Measurements from ENCODE around the gene CRKL. TPM values are rescaled to one million over a fixed set of nuclear protein-coding genes. Genes with fewer than 3 reads are reported as not detected.
"Not testable (repeated sequence)": the region's sequence is repeated elsewhere in the genome, so short reads cannot be mapped to it uniquely, and the experiment has no call there.

Gene CRKL
- total RNA-seq, 1 donor from 2014 or later, result 78.2 TPM

DNA sequence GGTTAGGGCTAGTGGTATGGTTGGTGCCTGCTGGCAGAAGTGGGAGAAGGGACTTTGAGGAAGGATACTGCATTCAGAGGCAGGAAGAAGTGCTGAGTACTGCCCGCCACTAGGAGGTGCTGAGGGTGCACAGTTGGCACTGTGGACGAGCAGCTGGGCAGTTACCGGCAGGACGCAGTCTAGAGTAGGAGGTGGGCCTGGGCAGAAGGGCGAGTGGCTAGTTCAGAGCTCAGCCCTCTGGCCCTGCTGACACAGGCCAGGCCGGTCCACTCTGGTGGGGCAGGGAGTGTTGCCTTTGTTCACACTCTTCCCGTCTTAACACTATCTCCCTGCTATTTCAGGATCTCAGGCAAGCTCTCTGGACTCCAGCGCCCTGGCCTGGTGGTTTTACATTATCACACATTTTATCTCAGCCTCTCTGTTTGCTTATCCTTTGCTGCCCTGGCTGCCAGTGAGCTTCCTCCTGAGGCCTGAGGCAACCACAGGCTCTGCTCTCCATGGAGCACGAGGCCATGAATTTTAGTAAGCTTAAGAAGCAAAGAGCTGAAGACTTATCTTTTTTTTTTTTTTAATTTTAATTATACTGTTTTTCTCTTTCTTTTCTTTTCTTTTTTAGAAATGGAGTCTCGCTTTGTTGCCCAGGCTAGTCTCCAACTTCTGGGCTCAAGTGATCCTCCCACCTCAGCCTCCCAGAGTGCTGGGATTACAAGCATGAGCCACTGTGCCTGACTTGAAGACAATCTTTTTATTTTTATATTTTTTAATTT, 31.5 kb upstream of the CRKL start:
- Mint-ChIP-seq H3K27ac (no peak overlapping the region), H3K4me1 (ENCODE audit: low read depth) (no peaks in the 10 kb centered on the region), H3K4me3 (no peak overlapping the region), H3K27me3 (ENCODE audit: insufficient read depth) (no peaks in the 10 kb centered on the region), H3K36me3 (ENCODE audit: low read depth) (peaks cover 31% of the 10 kb centered on the region), H3K9me3 (no peaks in the 10 kb centered on the region)
- peak; percentile 12 for DNase-seq (ENCODE audit: low spot score)
- intact Hi-C loops (cut with micrococcal nuclease), result no loop called here

DNA sequence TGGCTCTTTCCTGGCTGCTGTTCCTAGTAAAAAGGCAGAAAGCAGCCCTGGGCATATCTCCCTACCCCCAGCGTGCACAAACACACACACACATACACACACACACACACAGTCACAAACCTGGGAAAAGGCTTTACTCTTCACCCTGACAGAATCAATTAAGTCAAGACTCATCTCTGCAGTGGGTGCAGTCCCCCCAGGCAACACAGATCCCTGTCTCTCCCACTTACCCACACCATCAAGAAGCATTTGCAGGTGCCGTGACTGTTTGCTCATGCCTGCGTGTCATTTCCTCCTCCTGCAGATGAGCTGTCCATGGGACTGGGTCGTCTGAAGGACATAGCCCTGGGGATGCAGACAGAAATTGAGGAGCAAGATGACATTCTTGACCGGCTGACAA, 29.8 kb upstream of the CRKL start:
- H3K4me1 Mint-ChIP-seq (ENCODE audit: low read depth), result no peaks in the 10 kb centered on the region
- H3K36me3 Mint-ChIP-seq (ENCODE audit: low read depth), result peaks cover 26% of the 10 kb centered on the region
- H3K4me3 Mint-ChIP-seq, result no peak overlapping the region
- no peaks in the 10 kb centered on the region for H3K27me3 Mint-ChIP-seq (ENCODE audit: insufficient read depth)
- DNase-seq (ENCODE audit: low spot score), result no peak
- H3K9me3 Mint-ChIP-seq, result no peaks in the 10 kb centered on the region
- intact Hi-C loops (cut with micrococcal nuclease), result no loop called here
- H3K27ac Mint-ChIP-seq, result no peak overlapping the region

DNA sequence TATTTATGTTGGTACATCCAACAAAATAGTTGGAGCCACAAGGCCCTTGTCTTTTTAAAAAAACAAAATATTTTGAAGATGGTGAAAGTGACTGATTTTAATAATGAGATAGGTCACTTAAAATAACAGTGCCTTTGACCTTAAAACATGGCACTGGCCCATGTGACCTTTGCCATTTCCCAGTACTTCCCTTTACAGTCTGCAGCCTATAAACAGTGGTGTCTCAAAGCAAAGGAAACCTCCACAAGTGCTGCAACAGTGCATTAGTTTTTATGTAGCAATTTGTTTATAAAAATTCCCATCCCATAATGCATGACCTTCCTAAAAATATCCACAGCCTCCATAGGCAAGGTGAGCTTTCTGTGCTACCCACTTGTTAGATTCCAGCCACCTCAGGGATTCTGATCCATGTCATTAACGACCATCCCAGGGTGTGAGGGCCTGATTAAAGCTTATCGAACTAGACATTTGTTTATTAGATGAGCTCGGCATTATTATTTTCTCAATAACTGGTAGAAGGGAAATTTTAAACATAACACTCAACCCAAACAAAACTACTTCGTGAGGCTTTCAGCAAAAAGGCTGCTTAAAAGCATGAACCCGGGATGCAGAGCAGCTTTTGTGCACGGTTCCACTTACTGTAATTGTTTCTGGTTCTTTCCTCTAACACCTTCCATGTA, 28.0 kb upstream of the CRKL start:
- no peak overlapping the region for H3K4me3 Mint-ChIP-seq
- no peaks in the 10 kb centered on the region for H3K9me3 Mint-ChIP-seq
- intact Hi-C loops (cut with micrococcal nuclease), result no loop called here

DNA sequence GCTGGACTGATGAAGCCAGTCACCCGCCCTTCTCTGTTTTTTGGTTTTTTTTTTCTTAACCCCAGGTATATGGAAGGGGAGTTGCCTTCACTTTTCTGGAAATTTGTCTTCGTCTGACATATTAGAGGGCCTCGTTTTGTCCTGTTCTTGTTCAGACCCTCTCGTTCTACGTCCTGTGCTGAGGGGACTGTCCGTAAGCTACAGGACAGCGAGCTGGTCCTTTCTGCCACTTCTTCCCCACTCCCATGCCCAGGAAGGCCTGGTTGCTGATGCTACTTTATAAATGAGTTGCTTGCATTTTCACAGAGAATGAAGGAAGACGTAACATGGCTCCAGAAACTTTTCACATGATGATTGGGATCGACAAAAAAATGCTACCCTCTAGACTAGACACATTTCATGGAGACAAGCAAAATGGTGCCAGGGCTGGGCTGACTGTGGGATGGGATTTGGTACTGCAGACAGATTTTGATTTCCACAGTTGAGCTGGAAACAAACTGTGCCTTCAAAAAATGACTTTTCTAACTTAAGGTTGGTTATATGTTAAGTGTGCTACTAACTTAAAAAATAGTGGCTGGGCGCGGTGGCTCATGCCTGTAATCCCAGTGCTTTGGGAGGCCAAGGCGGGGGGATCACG, 27.2 kb upstream of the CRKL start:
- Mint-ChIP-seq H3K27ac (no peak overlapping the region), H3K4me1 (ENCODE audit: low read depth) (no peaks in the 10 kb centered on the region), H3K36me3 (ENCODE audit: low read depth) (peaks cover 20% of the 10 kb centered on the region), H3K27me3 (ENCODE audit: insufficient read depth) (peaks cover 2% of the 10 kb centered on the region), H3K4me3 (no peak overlapping the region), H3K9me3 (no peaks in the 10 kb centered on the region)
- DNase-seq (ENCODE audit: low spot score), result no peak
- intact Hi-C loops (cut with micrococcal nuclease), result no loop called here

More for the DNA sequence above, 28.0 kb upstream of the CRKL start:
- Mint-ChIP-seq H3K27me3 (ENCODE audit: insufficient read depth) (no peaks in the 10 kb centered on the region), H3K27ac (no peak overlapping the region), H3K36me3 (ENCODE audit: low read depth) (peaks cover 24% of the 10 kb centered on the region), H3K4me1 (ENCODE audit: low read depth) (no peaks in the 10 kb centered on the region)
- no peak for DNase-seq (ENCODE audit: low spot score)

DNA sequence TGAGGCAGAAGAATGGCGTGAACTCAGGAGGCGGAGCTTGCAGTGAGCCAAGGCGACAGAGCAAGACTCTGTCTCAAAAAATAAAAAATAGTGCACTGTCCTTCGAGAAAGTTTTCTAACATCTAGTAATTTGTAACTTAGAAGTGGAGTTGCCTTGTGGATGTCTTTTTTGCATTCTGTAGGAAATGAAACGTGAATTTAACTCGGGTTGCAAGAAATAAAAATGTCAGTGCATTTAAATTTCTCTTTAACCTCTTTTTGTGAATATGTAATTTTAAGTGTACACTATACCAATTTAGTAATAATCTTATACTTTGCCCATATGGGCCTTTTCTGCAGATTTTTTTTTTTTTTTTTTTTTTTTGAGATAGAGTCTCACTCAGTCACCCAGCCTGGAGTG, 26.2 kb upstream of the CRKL start:
- Mint-ChIP-seq H3K4me1 (ENCODE audit: low read depth) (no peaks in the 10 kb centered on the region), H3K4me3 (no peak overlapping the region), H3K9me3 (no peaks in the 10 kb centered on the region), H3K36me3 (ENCODE audit: low read depth) (peaks cover 20% of the 10 kb centered on the region), H3K27ac (no peak overlapping the region), H3K27me3 (ENCODE audit: insufficient read depth) (peaks cover 2% of the 10 kb centered on the region)
- intact Hi-C loops (cut with micrococcal nuclease), result no loop called here
- no peak for DNase-seq (ENCODE audit: low spot score)

DNA sequence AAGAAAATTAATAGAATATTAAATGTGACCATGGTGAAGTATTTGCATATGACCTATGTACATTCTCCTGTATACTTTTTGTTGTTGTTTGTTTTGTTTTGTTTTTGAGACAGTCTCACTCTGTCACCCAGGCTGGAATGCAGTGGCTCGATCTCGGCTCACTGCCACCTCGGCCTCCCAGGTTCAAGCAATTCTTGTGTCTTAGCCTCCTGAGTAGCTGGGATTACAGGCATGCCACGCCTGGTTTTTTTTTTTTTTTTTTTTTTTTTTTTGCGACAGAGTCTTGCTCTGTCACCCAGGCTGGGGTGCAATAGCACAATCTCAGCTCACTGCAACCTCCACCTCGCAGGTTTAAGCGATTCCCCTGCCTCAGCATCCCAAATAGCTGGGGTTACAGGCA, 19.5 kb upstream of the CRKL start:
- H3K9me3 Mint-ChIP-seq; intact Hi-C loops (cut with micrococcal nuclease); H3K27me3 Mint-ChIP-seq (ENCODE audit: insufficient read depth); H3K27ac Mint-ChIP-seq; DNase-seq (ENCODE audit: low spot score); H3K36me3 Mint-ChIP-seq (ENCODE audit: low read depth); H3K4me3 Mint-ChIP-seq; H3K4me1 Mint-ChIP-seq (ENCODE audit: low read depth): not testable (repeated sequence)

DNA sequence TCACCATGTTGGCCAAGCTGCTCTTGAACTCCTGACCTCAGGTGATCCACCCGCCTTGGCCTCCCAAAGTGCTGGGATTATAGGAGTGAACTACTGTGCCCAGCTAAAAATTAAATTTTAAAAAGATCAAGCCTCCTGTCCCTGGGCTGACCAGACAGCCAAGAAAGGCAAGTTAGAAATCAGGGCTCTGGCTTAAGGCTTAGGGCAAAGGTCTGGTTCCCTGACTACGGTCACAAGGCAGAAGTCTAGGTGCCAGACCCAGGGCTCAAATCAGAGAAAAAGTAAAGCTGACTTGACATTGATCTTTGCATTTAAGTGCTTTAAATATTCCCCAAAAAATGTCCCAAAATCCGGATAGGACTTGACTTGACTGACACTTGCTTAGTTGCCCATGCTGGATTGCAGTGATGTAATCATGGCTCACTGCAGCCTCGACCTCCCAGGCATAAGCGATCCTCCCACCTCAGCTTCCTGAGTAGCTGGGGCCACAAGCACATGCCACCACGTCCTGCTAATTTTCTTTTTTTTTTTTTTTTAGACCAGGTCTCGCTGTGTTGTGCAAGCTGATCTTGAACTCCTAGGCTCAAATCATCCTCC, 17.3 kb upstream of the CRKL start:
- Mint-ChIP-seq H3K27ac (no peak overlapping the region), H3K4me1 (ENCODE audit: low read depth) (no peaks in the 10 kb centered on the region)
- intact Hi-C loops (cut with micrococcal nuclease), result no loop called here

DNA sequence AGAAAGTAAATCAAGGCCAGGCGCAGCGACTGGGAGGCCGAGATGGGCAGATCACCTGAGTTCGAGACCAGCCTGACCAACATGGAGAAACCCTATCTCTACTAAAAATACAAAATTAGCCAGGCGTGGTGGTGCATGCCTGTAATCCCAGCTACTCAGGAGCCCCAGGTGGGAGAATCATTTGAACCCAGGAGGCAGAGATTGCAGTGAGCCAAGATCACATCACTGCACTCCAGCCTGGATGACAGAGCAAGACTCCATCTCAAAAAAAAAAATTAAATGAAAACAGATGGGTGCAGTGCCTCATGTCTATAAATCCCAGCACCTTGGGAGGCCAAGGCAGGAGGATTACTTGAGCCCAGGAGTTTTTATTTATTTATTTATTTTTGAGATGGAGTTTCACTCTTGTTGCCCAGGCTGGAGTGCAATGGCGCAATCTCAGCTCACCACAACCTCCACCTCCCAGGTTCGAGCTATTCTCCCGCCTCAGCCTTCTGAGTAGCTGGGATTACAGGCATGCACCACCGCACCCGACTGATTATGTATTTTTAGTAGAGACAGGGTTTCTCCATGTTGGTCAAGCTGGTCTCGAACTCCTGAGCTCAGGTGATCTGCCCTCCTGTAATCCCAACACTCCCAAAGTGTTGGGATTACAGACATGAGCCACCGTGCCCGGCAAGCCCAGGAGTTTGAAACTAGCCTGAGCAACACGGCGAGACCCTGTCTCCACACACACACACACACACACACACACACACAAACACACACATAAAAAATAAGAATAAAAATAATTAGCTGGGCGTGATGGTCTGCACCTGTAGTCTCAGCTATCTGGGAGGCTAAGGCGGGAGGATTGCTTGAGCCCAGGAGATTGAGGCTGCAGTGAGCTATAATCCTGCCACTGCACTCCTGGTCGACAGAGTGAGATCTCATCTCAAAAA, 15.8 kb upstream of the CRKL start:
- H3K9me3 Mint-ChIP-seq; DNase-seq (ENCODE audit: low spot score); H3K36me3 Mint-ChIP-seq (ENCODE audit: low read depth); intact Hi-C loops (cut with micrococcal nuclease); H3K4me3 Mint-ChIP-seq; H3K4me1 Mint-ChIP-seq (ENCODE audit: low read depth); H3K27ac Mint-ChIP-seq: not testable (repeated sequence)
- peaks cover 10% of the 10 kb centered on the region for H3K27me3 Mint-ChIP-seq (ENCODE audit: insufficient read depth)

More for the DNA sequence above, 17.3 kb upstream of the CRKL start:
- Mint-ChIP-seq H3K27me3 (ENCODE audit: insufficient read depth) (peaks cover 3% of the 10 kb centered on the region), H3K4me3 (no peak overlapping the region), H3K36me3 (ENCODE audit: low read depth) (no peaks in the 10 kb centered on the region), H3K9me3 (no peaks in the 10 kb centered on the region)
- DNase-seq (ENCODE audit: low spot score), result no peak

DNA sequence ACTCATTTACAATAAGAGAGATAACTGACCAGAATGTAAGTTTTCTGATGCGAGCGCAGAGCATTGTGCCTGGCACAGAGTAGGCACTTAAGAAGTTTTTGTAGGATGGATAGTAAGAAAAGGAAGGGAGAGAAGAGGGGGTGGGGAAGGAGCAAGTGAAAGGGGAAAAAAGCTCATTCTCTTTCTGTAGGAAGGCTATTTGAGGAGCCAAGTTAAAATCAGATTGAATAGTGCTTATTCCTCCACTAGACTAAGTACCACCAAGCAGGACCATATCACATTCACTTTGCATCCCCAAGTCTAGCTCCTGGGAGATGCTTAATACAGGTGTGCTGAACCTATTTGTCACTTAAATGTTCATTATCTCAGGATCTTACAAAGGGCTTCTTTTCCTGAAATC, 14.1 kb upstream of the CRKL start:
- Mint-ChIP-seq H3K27ac (no peak overlapping the region), H3K27me3 (ENCODE audit: insufficient read depth) (peaks cover 19% of the 10 kb centered on the region), H3K4me3 (no peak overlapping the region), H3K36me3 (ENCODE audit: low read depth) (no peaks in the 10 kb centered on the region), H3K9me3 (no peaks in the 10 kb centered on the region), H3K4me1 (ENCODE audit: low read depth) (no peaks in the 10 kb centered on the region)
- no peak for DNase-seq (ENCODE audit: low spot score)
- intact Hi-C loops (cut with micrococcal nuclease), result no loop called here

DNA sequence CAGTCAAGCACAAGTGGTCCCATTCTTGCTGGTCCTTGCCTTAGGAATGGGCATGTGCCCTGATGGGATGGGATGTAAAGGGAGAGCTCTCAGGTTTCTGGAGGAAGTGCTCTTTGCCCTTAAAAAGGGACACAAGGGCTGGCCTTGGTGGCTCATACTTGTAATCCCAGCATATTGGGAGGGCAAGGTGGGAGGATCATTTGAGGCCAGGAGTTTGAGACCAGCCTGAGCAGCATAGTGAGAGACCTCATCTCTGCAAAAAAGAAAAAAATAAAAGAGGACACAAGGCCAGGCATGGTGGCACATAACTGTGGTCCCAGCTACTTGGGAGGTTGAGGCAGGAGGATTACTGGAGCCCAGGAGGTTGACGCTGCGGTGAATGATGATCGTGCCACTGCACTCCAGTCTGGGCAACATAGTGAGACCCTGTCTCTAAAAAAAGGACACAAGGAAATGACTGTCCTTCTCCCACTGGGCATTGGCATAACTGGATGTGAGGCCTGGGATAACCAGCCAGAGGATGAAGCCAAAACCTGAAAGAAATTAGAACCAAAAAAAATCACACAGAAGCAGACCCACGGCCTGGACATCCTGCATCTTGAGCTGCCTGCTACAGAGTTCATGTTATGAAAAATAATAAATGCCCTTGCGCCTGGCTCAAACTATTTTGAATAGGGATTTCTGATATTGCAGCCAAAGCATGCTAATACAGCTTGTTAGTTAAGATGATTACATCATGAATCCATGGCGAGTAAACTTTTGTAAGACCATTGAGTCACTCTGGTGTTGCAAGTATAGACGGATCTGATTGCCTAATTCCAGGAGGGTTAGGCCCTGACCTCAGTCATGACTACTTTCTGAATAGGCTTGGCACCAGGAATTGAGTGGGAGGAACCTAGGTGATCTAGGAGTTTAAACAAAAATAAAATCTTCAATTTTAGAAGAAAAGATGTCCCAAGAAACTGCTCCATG, 12.9 kb upstream of the CRKL start:
- DNase-seq (ENCODE audit: low spot score), result no peak
- Mint-ChIP-seq H3K27me3 (ENCODE audit: insufficient read depth) (peaks cover 19% of the 10 kb centered on the region), H3K36me3 (ENCODE audit: low read depth) (no peaks in the 10 kb centered on the region), H3K27ac (no peak overlapping the region), H3K4me3 (no peak overlapping the region), H3K4me1 (ENCODE audit: low read depth) (no peaks in the 10 kb centered on the region), H3K9me3 (no peaks in the 10 kb centered on the region)
- intact Hi-C loops (cut with micrococcal nuclease), result no loop called here

DNA sequence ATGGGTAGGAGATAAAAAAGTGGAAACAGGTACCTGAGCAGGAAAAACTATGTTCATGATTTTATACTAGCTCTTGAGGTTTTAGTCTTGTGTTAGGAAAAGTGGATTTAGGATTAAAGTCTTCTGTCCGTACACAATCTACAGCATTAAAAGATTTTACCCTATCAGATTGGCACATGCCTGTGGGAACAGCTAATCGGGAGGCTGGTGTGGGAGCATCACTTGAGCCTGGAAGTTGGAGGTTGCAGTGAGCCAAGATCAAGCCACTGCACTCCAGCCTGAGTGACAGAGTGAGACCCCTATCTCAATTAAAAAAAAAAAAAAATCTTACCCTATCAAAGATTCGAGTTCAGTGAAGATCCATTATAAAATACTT, 12.2 kb upstream of the CRKL start:
- peaks cover 19% of the 10 kb centered on the region for H3K27me3 Mint-ChIP-seq (ENCODE audit: insufficient read depth)
- DNase-seq (ENCODE audit: low spot score), result no peak
- no peaks in the 10 kb centered on the region for H3K4me1 Mint-ChIP-seq (ENCODE audit: low read depth)
- no peak overlapping the region for H3K4me3 Mint-ChIP-seq
- no peaks in the 10 kb centered on the region for H3K9me3 Mint-ChIP-seq
- intact Hi-C loops (cut with micrococcal nuclease), result no loop called here
- no peaks in the 10 kb centered on the region for H3K36me3 Mint-ChIP-seq (ENCODE audit: low read depth)
- H3K27ac Mint-ChIP-seq, result no peak overlapping the region
